Tibial nerve (tissue), 4 donors: Measurements from ENCODE around the gene MDM4. TPM values are rescaled to one million over a fixed set of nuclear protein-coding genes. Genes with fewer than 3 reads are reported as not detected.

Experiments
- DNase-seq, 2 donors: peaks; one replicate each; pipeline ENCODE4 v3.0.0-alpha.2; 2019; ENCODE audit warnings: low spot score in 2 of 2
- H3K27ac ChIP-seq, 4 donors: fragments of 200-600 bp; sonication (generic) in 3 of 4; one replicate each; pipeline ENCODE4 v1.5.1; 2017 to 2019; ENCODE audit warnings: mild to moderate bottlenecking in 1 of 4
- H3K27me3 ChIP-seq, 2 donors: fragments of 200-600 bp; sonication (generic) in 1 of 2; one replicate each; pipeline versions ENCODE4 v1.5.1 to v1.6.0; 2017 to 2019
- H3K36me3 ChIP-seq, 3 donors: fragments of 200-600 bp; sonication (generic); one replicate each; pipeline ENCODE4 v1.5.1; 2018 to 2019
- H3K4me1 ChIP-seq, 4 donors: fragments of 200-600 bp; sonication (generic) in 3 of 4; one replicate each; pipeline ENCODE4 v1.5.1; 2017 to 2019
- H3K4me3 ChIP-seq, 4 donors: fragments of 200-600 bp; sonication (generic) in 3 of 4; one replicate each; pipeline ENCODE4 v1.5.1; 2017 to 2019; ENCODE audit warnings: mild to moderate bottlenecking in 1 of 4, moderate library complexity in 1 of 4
- H3K9me3 ChIP-seq, 4 donors: fragments of 200-600 bp; sonication (generic) in 3 of 4; one replicate each; pipeline ENCODE4 v1.5.1; 2017 to 2019
- CTCF ChIP-seq, 5 experiments: fragments of 200-600 bp in 3 of 5; fragments of 450-650 bp in 2 of 5; sonication (generic) in 3 of 5; IDR thresholded peaks; one replicate each; pipeline ENCODE4 v1.5.1; 2016 to 2019; ENCODE audit warnings: antibody characterized with exemption in 5 of 5, mild to moderate bottlenecking in 3 of 5, moderate library complexity in 2 of 5
- EP300 ChIP-seq, 2 donors: sonication (generic); formaldehyde crosslinking; IDR thresholded peaks; one replicate each; pipeline ENCODE4 v1.6.1; 2017; ENCODE audit warnings: antibody characterized with exemption in 2 of 2, mild to moderate bottlenecking in 1 of 2
- POLR2A ChIP-seq, 2 donors: fragments of 450-650 bp; IDR thresholded peaks; one replicate each; pipeline ENCODE4 v1.6.1; 2017; ENCODE audit warnings: antibody characterized with exemption in 2 of 2, mild to moderate bottlenecking in 2 of 2, moderate library complexity in 2 of 2
- WGBS, 2 donors: methylation state at CpG; one replicate each; pipeline ENCODE4 v1.1.5; 2018; 5-methylcytosine and 5-hydroxymethylcytosine counted together
- total RNA-seq, 4 donors: library from RNA; depleted of rRNA; stranded (reverse); fragments of >200 nt; gene quantifications; one replicate each; pipeline ENCODE4 v1.1.0, GENCODE V29; 2016

MDM4 gene
- total RNA-seq, 4 donors from 2014 or later: 83.0 to 113 (median 101) TPM

- H3K9me3 ChIP-seq: no peaks in the 10 kb centered on the region
- 72 to 78% methylated on average over 11 of the region's 11 CpGs for WGBS, 2 donors
- no peaks in the 10 kb centered on the region for H3K4me1 ChIP-seq
- no peak overlapping the region for H3K4me3 ChIP-seq
- DNase-seq: no peak
- no peaks in the 10 kb centered on the region for H3K27me3 ChIP-seq
- no peaks in the 10 kb centered on the region for H3K36me3 ChIP-seq
- H3K27ac ChIP-seq: no peak overlapping the region
- TF ChIP-seq EP300 (IDR thresholded peaks at IDR 0.05): no peak
- no peak for TF ChIP-seq POLR2A (IDR thresholded peaks at IDR 0.05)
- no peak for TF ChIP-seq CTCF (IDR thresholded peaks at IDR 0.05)
Measured at GRCh38 chr1:204584699-204585372, 68.6 kb downstream of the MDM4 start.

GRCh38 chr1:204587621-204588020 is 71.4 kb downstream of the MDM4 start:
- no peaks in the 10 kb centered on the region for H3K9me3 ChIP-seq
- DNase-seq: no peak

GRCh38 chr1:204588826-204589225 is 72.6 kb downstream of the MDM4 start:
- WGBS, 2 donors: 67 to 70% methylated on average over 5 of the region's 5 CpGs
- Histone ChIP-seq H3K27ac (no peak overlapping the region), H3K36me3 (no peaks in the 10 kb centered on the region), H3K4me1 (no peaks in the 10 kb centered on the region), H3K4me3 (no peak overlapping the region), H3K27me3 (no peaks in the 10 kb centered on the region), H3K9me3 (no peaks in the 10 kb centered on the region)
- TF ChIP-seq CTCF (IDR thresholded peaks at IDR 0.05) (no peak), EP300 (IDR thresholded peaks at IDR 0.05) (no peak), POLR2A (IDR thresholded peaks at IDR 0.05) (no peak)
- DNase-seq: no peak

More at GRCh38 chr1:204587621-204588020, 71.4 kb downstream of the MDM4 start:
- no peak for TF ChIP-seq CTCF (IDR thresholded peaks at IDR 0.05)
- TF ChIP-seq POLR2A (IDR thresholded peaks at IDR 0.05): no peak
- no peak for TF ChIP-seq EP300 (IDR thresholded peaks at IDR 0.05)
- no peak overlapping the region for H3K4me3 ChIP-seq
- no peak overlapping the region for H3K27ac ChIP-seq
- no peaks in the 10 kb centered on the region for H3K36me3 ChIP-seq
- H3K27me3 ChIP-seq: no peaks in the 10 kb centered on the region
- WGBS, 2 donors: 86 to 88% methylated on average over 5 to 6 of the region's 6 CpGs
- no peaks in the 10 kb centered on the region for H3K4me1 ChIP-seq

GRCh38 chr1:204589409-204590038 is 73.3 kb downstream of the MDM4 start:
- Histone ChIP-seq H3K27me3 (no peaks in the 10 kb centered on the region), H3K4me1 (no peaks in the 10 kb centered on the region), H3K27ac (no peak overlapping the region), H3K4me3 (no peak overlapping the region), H3K9me3 (no peaks in the 10 kb centered on the region), H3K36me3 (no peaks in the 10 kb centered on the region)
- TF ChIP-seq EP300 (IDR thresholded peaks at IDR 0.05) (no peak), POLR2A (IDR thresholded peaks at IDR 0.05) (no peak), CTCF (IDR thresholded peaks at IDR 0.05) (no peak)
- DNase-seq: no peak
- 76 to 81% methylated on average over 8 of the region's 8 CpGs for WGBS, 2 donors

- Histone ChIP-seq H3K27ac (no peak overlapping the region), H3K9me3 (no peaks in the 10 kb centered on the region)
- 68 to 72% methylated on average over 3 of the region's 3 CpGs for WGBS, 2 donors
Measured at GRCh38 chr1:204591473-204592090, 75.4 kb downstream of the MDM4 start.

More at GRCh38 chr1:204591473-204592090, 75.4 kb downstream of the MDM4 start:
- no peak for DNase-seq
- H3K27me3 ChIP-seq: no peaks in the 10 kb centered on the region
- no peaks in the 10 kb centered on the region for H3K36me3 ChIP-seq
- no peak for TF ChIP-seq CTCF (IDR thresholded peaks at IDR 0.05)
- TF ChIP-seq EP300 (IDR thresholded peaks at IDR 0.05): no peak
- no peak for TF ChIP-seq POLR2A (IDR thresholded peaks at IDR 0.05)
- no peaks in the 10 kb centered on the region for H3K4me1 ChIP-seq
- H3K4me3 ChIP-seq: no peak overlapping the region
